ENCODE results near the gene SPINT4. TPM values are rescaled to one million over a fixed set of nuclear protein-coding genes. Genes with fewer than 3 reads are reported as not detected.

SPINT4 gene
- total RNA-seq, 1 experiment from 2014 or later: not detected

- Mint-ChIP-seq H3K27ac (ENCODE audit: unreplicated experiment) (no peak overlapping the region), H3K4me1 (ENCODE audit: low read depth, unreplicated experiment) (peaks cover 47% of the 10 kb centered on the region), H3K9me3 (ENCODE audit: low read depth, unreplicated experiment) (no peaks in the 10 kb centered on the region), H3K36me3 (ENCODE audit: insufficient read depth, unreplicated experiment) (peaks cover 14% of the 10 kb centered on the region), H3K4me3 (ENCODE audit: low read depth, unreplicated experiment) (no peak overlapping the region), H3K27me3 (ENCODE audit: unreplicated experiment) (peaks cover 11% of the 10 kb centered on the region)
- BruUV-seq (replicated peaks): no TSS peak
- CTCF ChIA-PET: no interaction called here
- DNase-seq: no peak
- intact Hi-C loops (cut with micrococcal nuclease; ENCODE audit: unreplicated experiment): loop anchor here (5.0 to 10.0 kb wide), 3 partner anchors 150 to 323 kb away; partner anchors contain the start of genes WFDC10A and WFDC2
- no peak for TF ChIP-seq CTCF (IDR thresholded peaks at IDR 0.05; ENCODE audit: unreplicated experiment)
Observed at GRCh38 chr20:45774945-45775344, 52.8 kb downstream of the SPINT4 start.

- Mint-ChIP-seq H3K36me3 (ENCODE audit: insufficient read depth, unreplicated experiment) (peaks cover 19% of the 10 kb centered on the region), H3K27me3 (ENCODE audit: unreplicated experiment) (peaks cover 11% of the 10 kb centered on the region), H3K4me1 (ENCODE audit: low read depth, unreplicated experiment) (peaks cover 51% of the 10 kb centered on the region), H3K4me3 (ENCODE audit: low read depth, unreplicated experiment) (no peak overlapping the region), H3K27ac (ENCODE audit: unreplicated experiment) (no peak overlapping the region), H3K9me3 (ENCODE audit: low read depth, unreplicated experiment) (no peaks in the 10 kb centered on the region)
- intact Hi-C loops (cut with micrococcal nuclease; ENCODE audit: unreplicated experiment): loop anchor here (10.0 kb wide), 1 partner anchor 151 kb away; the partner anchor contains the start of gene WFDC10A
- DNase-seq: no peak
- no peak for TF ChIP-seq CTCF (IDR thresholded peaks at IDR 0.05; ENCODE audit: unreplicated experiment)
- BruUV-seq (replicated peaks): no TSS peak
- CTCF ChIA-PET: interaction anchor here (0.7 kb wide), 1 partner anchor 36 kb away, joined by 6 read pairs; no protein-coding TSS in a partner anchor
Observed at GRCh38 chr20:45775411-45775810, 53.3 kb downstream of the SPINT4 start.

Small RNA genes within 50 kb of the gene (microRNA-seq; reads per million reads assigned to microRNA genes)
- gene MIR3617: 7.0 reads per million, percentile 25 among the genes with 10 or more reads in this experiment

Other genes starting within 250 kb of the SPINT4 start
- not detected in 2 replicates for gene SPINT3, start 206.7 kb upstream of the SPINT4 start, total RNA-seq (2022)
- gene WFDC6, start 182.9 kb upstream of the SPINT4 start, total RNA-seq (2022): not detected in 2 replicates
- not detected in 2 replicates for gene EPPIN, start 174.9 kb upstream of the SPINT4 start, total RNA-seq (2022)
- not detected in 2 replicates for gene WFDC8, start 143.1 kb upstream of the SPINT4 start, total RNA-seq (2022)
- gene WFDC10A, start 92.6 kb upstream of the SPINT4 start, total RNA-seq (2022): not detected in 2 replicates
- not detected in 2 replicates for gene WFDC9, start 91.1 kb upstream of the SPINT4 start, total RNA-seq (2022)
- gene WFDC11, start 52.1 kb upstream of the SPINT4 start, total RNA-seq (2022): not detected in 2 replicates
- not detected in 2 replicates for gene WFDC13, start 20.3 kb upstream of the SPINT4 start, total RNA-seq (2022)
- not detected in 2 replicates for gene WFDC10B, start 17.3 kb upstream of the SPINT4 start, total RNA-seq (2022)
- gene WFDC3, start 69.5 kb downstream of the SPINT4 start, total RNA-seq (2022): 0.71 and 1.0 TPM in 2 replicates
- gene DNTTIP1, start 69.6 kb downstream of the SPINT4 start, total RNA-seq (2022): 51.2 and 55.2 TPM in 2 replicates
- 189 and 210 TPM in 2 replicates for gene UBE2C, start 90.3 kb downstream of the SPINT4 start, total RNA-seq (2022)
- not detected in 2 replicates for gene TNNC2, start 105.0 kb downstream of the SPINT4 start, total RNA-seq (2022)
- 7.6 and 8.7 TPM in 2 replicates for gene SNX21, start 111.5 kb downstream of the SPINT4 start, total RNA-seq (2022)
- gene ACOT8, start 135.0 kb downstream of the SPINT4 start, total RNA-seq (2022): 37.9 and 39.9 TPM in 2 replicates
- 5.2 and 6.1 TPM in 2 replicates for gene ZSWIM3, start 135.3 kb downstream of the SPINT4 start, total RNA-seq (2022)
- 20.2 and 20.5 TPM in 2 replicates for gene ZSWIM1, start 158.9 kb downstream of the SPINT4 start, total RNA-seq (2022)
- gene SPATA25, start 165.3 kb downstream of the SPINT4 start, total RNA-seq (2022): 3.8 and 5.8 TPM in 2 replicates
- gene NEURL2, start 168.9 kb downstream of the SPINT4 start, total RNA-seq (2022): 6.8 and 8.3 TPM in 2 replicates
- 164 and 201 TPM in 2 replicates for gene CTSA, start 169.0 kb downstream of the SPINT4 start, total RNA-seq (2022)
- gene PLTP, start 189.8 kb downstream of the SPINT4 start, total RNA-seq (2022): 1.4 and 1.6 TPM in 2 replicates
- 38.1 and 39.8 TPM in 2 replicates for gene PCIF1, start 212.3 kb downstream of the SPINT4 start, total RNA-seq (2022)
- gene ZNF335, start 249.9 kb downstream of the SPINT4 start, total RNA-seq (2022): 26.4 and 31.9 TPM in 2 replicates